Omental fat pad (tissue), 4 donors: ENCODE data around the gene ABCG1. TPM values are rescaled to one million over a fixed set of nuclear protein-coding genes. Genes with fewer than 3 reads are reported as not detected.

Experiments
- ATAC-seq: fragments of 150-250 bp; one replicate; pipeline ENCODE4 v1.9.1; 2016; ENCODE audit warnings: mild to moderate bottlenecking, moderate library complexity; ENCODE audit not compliant: low FRiP score
- DNase-seq: peaks from one replicate; pipeline ENCODE4 v3.0.0-alpha.2; 2019; ENCODE audit warnings: low spot score
- CTCF ChIP-seq, 3 donors: fragments of 450-650 bp; IDR thresholded peaks; one replicate each; pipeline ENCODE4 v1.5.1; 2016 to 2017; ENCODE audit warnings: antibody characterized with exemption in 3 of 3, mild to moderate bottlenecking in 3 of 3, moderate library complexity in 2 of 3
- total RNA-seq, 4 donors: library from RNA; depleted of rRNA; stranded (reverse); fragments of >200 nt; gene quantifications; one replicate each; pipeline ENCODE4 v1.1.0, GENCODE V29; 2016

Gene ABCG1
- total RNA-seq, 4 donors from 2014 or later = 9.8 to 45.1 (median 30.2) TPM

GRCh38 chr21:42208801-42209490, 10.0 kb upstream of the ABCG1 start:
- ATAC-seq (no peak), DNase-seq (no peak)
- no peak for TF ChIP-seq CTCF (IDR thresholded peaks at IDR 0.05)

GRCh38 chr21:42209801-42210479, 9.0 kb upstream of the ABCG1 start:
- no peak for ATAC-seq
- no peak for TF ChIP-seq CTCF (IDR thresholded peaks at IDR 0.05)
- no peak for DNase-seq

- ATAC-seq = no peak
- no peak for TF ChIP-seq CTCF (IDR thresholded peaks at IDR 0.05)
- no peak for DNase-seq
Measured at GRCh38 chr21:42212266-42212665, 6.7 kb upstream of the ABCG1 start.

GRCh38 chr21:42213082-42213774, 5.7 kb upstream of the ABCG1 start:
- DNase-seq (no peak), ATAC-seq (no peak)
- TF ChIP-seq CTCF (IDR thresholded peaks at IDR 0.05) = no peak

- ATAC-seq (no peak), DNase-seq (no peak)
- no peak for TF ChIP-seq CTCF (IDR thresholded peaks at IDR 0.05)
Measured at GRCh38 chr21:42214081-42214750, 4.7 kb upstream of the ABCG1 start.

- no peak for TF ChIP-seq CTCF (IDR thresholded peaks at IDR 0.05)
- ATAC-seq (no peak), DNase-seq (no peak)
Measured at GRCh38 chr21:42214921-42215320, 4.0 kb upstream of the ABCG1 start.
